Mucosa of stomach (tissue), 1 donor: ENCODE data around the gene FXYD1.

ENCODE experiments used
- H3K27me3 ChIP-seq: one replicate; pipeline ENCODE4 v1.7.0; 2013; ENCODE audit warnings: mild to moderate bottlenecking, low read length; ENCODE audit not compliant: control insufficient read depth, insufficient read depth
- H3K36me3 ChIP-seq: one replicate; pipeline ENCODE4 v1.7.0; 2013; ENCODE audit warnings: low read length; ENCODE audit not compliant: control insufficient read depth, insufficient read depth
- H3K4me1 ChIP-seq: one replicate; pipeline ENCODE4 v1.7.0; 2013; ENCODE audit warnings: mild to moderate bottlenecking, low read length; ENCODE audit not compliant: control insufficient read depth, insufficient read depth
- H3K4me3 ChIP-seq: one replicate; pipeline ENCODE4 v1.7.0; 2013; ENCODE audit warnings: low read length
- H3K9ac ChIP-seq: one replicate; pipeline ENCODE4 v1.7.0; 2013; ENCODE audit warnings: mild to moderate bottlenecking, low read length, moderate library complexity
- H3K9me3 ChIP-seq: one replicate; pipeline ENCODE4 v1.7.0; 2013; ENCODE audit warnings: mild to moderate bottlenecking, low read length, moderate library complexity; ENCODE audit not compliant: control insufficient read depth
- donor health status: Pancreatic carcinoma.

Gene FXYD1

GRCh38 chr19:35178701-35179100 is 40.1 kb downstream of the FXYD1 start:
- no peaks in the 10 kb centered on the region for H3K36me3 ChIP-seq
- no peak overlapping the region for H3K4me3 ChIP-seq
- no peaks in the 10 kb centered on the region for H3K9me3 ChIP-seq
- peaks cover 7% of the 10 kb centered on the region for H3K4me1 ChIP-seq
- H3K9ac ChIP-seq: no peak overlapping the region
- H3K27me3 ChIP-seq: no peaks in the 10 kb centered on the region

- H3K9ac ChIP-seq: no peak overlapping the region
- peaks cover 7% of the 10 kb centered on the region for H3K4me1 ChIP-seq
- H3K36me3 ChIP-seq: no peaks in the 10 kb centered on the region
- no peaks in the 10 kb centered on the region for H3K27me3 ChIP-seq
- no peak overlapping the region for H3K4me3 ChIP-seq
- no peaks in the 10 kb centered on the region for H3K9me3 ChIP-seq
Observed at GRCh38 chr19:35179830-35180229, 41.2 kb downstream of the FXYD1 start.

- Histone ChIP-seq H3K27me3 (no peaks in the 10 kb centered on the region), H3K9me3 (no peaks in the 10 kb centered on the region), H3K9ac (no peak overlapping the region), H3K4me3 (no peak overlapping the region), H3K36me3 (no peaks in the 10 kb centered on the region), H3K4me1 (no peaks in the 10 kb centered on the region)
Observed at GRCh38 chr19:35181387-35181786, 42.8 kb downstream of the FXYD1 start.

GRCh38 chr19:35184267-35184666 is 45.6 kb downstream of the FXYD1 start:
- Histone ChIP-seq H3K36me3 (no peaks in the 10 kb centered on the region), H3K27me3 (no peaks in the 10 kb centered on the region), H3K4me3 (no peak overlapping the region), H3K9me3 (no peaks in the 10 kb centered on the region), H3K9ac (no peak overlapping the region), H3K4me1 (no peaks in the 10 kb centered on the region)

GRCh38 chr19:35184884-35185283 is 46.3 kb downstream of the FXYD1 start:
- no peaks in the 10 kb centered on the region for H3K4me1 ChIP-seq
- no peak overlapping the region for H3K4me3 ChIP-seq
- H3K9ac ChIP-seq: no peak overlapping the region
- H3K9me3 ChIP-seq: no peaks in the 10 kb centered on the region
- H3K36me3 ChIP-seq: no peaks in the 10 kb centered on the region
- no peaks in the 10 kb centered on the region for H3K27me3 ChIP-seq
